HG02642 (cell line): Measurements from ENCODE around the gene LSP1.

Experiments
- ATAC-seq: cut with Tn5 transposase; IDR thresholded peaks from one replicate; pipeline ENCODE4 v1.9.1; 2021; ENCODE audit warnings: mild to moderate bottlenecking; ENCODE audit not compliant: unreplicated experiment, poor library complexity

The LSP1 gene

DNA sequence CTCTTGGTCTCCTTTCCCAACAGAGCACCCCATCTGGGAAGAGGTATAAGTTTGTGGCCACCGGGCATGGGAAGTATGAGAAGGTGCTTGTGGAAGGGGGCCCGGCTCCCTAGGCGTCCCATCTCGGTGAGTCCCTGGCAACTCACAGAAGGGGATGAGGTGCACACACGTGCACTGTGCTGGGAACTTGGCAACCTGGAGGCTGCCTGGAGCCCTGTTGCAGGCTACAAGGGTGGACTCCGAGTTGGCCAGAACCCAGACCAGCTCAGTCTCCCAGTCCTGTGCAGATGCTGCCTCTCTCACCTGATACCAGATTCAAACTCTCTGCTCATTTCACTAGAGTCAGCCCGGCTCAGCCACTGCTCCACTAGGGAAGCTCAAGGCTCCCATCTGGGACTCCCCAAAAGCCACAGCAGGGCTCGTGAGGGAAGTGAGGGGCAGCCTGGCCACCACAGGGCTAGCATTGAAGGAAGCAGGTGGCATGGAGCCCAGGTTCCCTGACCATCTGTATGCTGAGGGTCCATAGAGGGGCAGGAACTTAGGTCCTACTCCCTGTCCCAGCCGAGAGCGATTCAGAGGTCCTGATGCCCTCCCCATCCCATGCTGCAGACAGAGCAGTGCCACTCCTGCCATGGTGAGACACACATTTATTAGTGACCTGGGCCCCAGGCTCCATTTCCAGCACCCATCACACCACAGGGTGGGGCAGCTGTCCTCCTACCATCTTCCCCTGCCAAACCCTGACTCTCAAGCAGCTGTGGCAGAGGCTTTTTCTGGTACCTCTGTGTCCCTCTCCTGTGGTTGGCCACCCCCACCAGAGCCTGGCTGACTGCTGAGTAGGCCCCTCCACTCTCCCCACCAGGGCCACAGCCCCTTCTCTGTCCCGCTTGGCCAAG lies 34.8 kb downstream of the LSP1 start:
- ATAC-seq = no peak

GRCh38 chr11:1888347-1888753 lies 35.5 kb downstream of the LSP1 start:
- ATAC-seq = no peak

DNA sequence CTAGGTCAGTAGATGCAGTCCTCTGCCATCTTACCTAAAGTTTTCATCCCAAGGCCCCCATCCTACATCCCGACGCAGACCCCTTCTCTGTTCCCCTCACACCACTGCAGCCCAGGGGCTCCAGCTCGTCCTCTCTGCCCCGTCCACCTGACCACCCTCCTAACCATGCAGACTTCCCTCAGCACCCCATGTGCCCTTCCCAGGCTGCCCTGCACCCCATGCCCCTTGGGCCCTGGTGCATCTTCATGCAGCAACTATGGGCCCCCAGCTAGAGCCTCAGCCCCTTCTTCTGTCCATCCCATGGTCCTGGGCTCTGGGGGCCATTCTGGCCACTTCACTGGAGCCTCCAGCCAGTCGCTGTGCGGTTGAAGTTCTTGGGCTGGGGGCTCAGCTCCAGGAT lies 35.9 kb downstream of the LSP1 start:
- ATAC-seq = no peak

GRCh38 chr11:1889224-1889930 lies 36.5 kb downstream of the LSP1 start:
- no peak for ATAC-seq

- no peak for ATAC-seq
Measured at GRCh38 chr11:1889941-1890855, 37.3 kb downstream of the LSP1 start.

GRCh38 chr11:1890856-1891830 lies 38.3 kb downstream of the LSP1 start:
- no peak for ATAC-seq

GRCh38 chr11:1891831-1892115 lies 38.9 kb downstream of the LSP1 start, which contains the start of gene PRR33:
TSS of gene PRR33 (minus strand) at chr11:1891895. CDS start at chr11:1890584, 1,311 bp downstream.
- no peak for ATAC-seq

GRCh38 chr11:1892116-1892515 lies 39.2 kb downstream of the LSP1 start:
- no peak for ATAC-seq

DNA sequence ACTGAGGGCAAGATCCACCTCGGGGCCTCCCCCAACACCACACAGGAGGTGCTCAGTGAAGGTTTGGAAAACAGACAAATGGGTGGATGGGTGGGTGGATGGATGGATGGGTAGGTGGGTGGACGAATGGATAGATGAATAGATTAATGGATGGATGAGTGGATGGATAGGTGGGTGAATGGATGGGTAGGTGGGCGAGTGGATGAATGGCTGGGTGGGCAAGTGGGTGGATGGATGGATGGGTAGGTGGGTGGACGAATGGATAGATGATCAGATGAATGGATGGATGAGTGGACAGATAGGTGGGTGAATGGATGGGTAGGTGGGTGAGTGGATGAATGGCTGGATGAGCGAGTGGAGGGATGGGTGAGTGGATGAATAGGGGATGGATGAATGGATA lies 39.7 kb downstream of the LSP1 start:
- no peak for ATAC-seq

DNA sequence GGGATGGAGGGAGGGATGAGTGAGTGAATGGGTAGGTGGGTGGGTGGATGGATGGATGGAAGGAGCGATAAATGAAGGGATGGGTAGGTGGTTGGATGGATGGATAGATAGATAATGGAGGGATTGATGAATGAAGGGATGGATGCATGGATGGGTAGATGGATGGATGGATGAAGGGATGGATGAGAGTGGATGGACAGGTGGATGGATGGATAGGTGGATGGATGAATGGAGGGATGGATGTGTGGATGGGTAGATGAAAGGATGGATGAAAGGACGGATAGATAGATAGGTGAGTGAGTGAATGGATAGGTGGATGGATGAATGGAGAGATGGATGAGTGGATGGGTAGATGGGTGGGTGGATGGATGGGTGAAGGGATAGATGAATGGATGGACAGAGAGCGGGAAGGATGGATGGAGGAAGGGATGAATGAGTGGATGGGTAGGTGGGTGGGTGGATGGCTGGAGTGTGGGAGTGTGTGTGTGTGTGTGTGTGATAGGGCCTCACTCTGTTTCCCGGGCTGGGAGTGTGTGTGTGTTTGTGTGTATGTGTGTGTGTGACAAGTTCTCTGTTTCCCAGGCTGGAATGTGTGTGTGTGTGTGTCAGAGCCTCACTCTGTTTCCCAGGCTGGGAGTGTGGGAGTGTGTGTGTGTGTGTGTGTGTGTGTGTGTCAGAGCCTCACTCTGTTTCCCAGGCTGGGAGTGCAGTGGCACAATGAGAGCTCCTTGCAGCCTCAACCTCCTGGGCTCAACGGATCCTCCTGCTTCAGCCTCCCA lies 40.9 kb downstream of the LSP1 start:
- ATAC-seq = no peak

DNA sequence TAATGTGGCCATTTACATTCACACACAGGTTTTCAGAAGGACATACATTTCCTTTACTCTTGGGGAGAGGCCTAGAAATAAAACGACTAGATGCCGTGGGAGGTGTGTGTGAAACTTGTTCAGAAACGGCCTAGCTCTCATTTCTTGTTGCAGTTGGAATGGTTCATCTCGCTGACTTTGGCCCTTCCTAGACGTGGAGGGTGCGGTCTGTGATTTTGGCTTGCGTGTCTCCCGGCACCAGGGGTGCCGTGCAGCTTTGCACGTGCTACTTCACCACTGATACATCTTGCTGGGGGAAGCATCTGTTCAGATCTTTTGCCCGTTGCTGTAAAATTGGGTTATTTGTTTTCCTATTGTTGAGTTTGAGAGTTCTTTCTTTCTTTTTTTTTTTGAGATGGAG lies 41.9 kb downstream of the LSP1 start:
- no peak for ATAC-seq

DNA sequence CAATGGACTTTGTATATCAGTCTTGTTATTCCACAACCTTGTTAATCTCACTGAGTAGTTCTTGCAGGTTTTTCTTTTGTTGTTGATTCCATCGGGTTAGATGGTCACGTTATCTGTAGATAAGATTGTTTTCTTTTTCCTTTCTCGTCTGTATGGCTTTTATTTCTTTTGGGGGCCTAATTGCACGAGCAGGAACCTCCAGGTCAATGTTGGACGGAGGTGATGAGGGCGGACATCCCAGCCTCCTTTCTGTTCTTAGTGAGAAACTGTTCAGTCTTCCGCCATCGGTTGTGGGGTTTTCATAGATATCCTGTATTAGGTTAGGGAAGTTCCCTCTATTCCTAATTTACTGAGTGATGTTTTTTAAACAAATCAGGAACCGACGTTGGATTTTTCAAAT lies 43.6 kb downstream of the LSP1 start:
- ATAC-seq = no peak

GRCh38 chr11:1896923-1897322 lies 44.0 kb downstream of the LSP1 start:
- no peak for ATAC-seq

GRCh38 chr11:1899090-1899489 lies 46.2 kb downstream of the LSP1 start:
- no peak for ATAC-seq

DNA sequence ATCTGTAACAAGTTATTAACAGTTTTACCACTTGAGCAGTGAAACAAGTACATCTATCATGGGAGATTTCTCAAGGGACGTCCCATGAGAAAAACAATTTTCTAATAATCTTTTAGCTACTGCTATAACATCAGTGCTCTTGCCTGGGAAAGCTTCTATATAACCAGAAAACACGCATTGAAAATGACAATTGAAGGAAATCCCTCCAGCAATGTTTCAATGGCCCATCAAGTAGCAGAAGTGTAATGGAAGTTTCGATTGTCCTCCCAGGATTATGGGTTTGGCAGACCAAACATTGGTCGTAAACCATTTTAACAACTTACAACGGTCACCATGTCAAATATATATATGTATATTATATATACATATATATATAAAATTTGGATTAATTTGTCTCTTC lies 46.8 kb downstream of the LSP1 start:
- ATAC-seq = no peak

DNA sequence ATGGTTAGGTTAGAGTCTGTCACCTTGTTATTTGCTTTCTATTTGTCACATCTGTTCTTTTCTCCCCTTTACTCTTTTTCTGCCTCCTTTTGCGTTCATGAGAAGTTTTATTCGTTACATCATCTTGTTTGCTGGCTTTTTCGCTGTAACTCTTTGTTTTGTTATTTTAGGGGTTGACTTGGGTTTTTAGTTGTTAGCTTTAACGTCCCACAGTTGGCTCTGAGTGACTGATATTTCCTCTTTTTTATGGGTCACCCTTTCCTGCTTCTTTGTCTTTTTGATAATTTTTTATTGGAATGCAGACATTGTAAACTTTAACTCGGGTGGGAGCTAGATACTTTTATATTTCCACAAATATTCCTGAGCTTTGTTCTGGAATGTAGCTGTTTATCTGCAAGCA lies 53.3 kb downstream of the LSP1 start:
- no peak for ATAC-seq

- ATAC-seq = no peak
Measured at GRCh38 chr11:1906611-1907423, 53.9 kb downstream of the LSP1 start.

DNA sequence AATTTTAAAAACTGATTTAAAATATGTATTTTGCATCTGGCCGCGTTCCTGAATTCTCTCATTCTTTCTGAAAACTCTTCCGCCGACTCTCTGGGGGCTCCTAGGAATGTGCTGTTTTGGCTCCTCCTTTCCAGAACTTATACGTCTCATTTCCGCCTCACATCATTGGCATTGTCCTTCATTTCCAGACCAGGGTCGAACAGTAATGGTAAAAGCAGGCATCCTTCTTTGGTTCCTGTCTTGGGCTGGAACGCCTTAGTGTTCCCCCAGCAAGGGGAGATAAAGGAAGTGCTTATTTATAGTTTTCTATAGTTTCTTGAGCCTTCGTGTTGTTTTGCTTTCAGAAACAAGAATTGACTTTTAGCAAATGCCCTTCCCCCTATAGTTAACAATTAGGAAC lies 55.7 kb downstream of the LSP1 start:
- ATAC-seq = no peak
